A204.1 (cell line): ENCODE results near the gene SLC2A2.

Experiments
- FAIRE-seq: peaks from 2 replicates; lab custom pipeline; 2012; peaks lifted over from hg19 to GRCh38; lab: Jason Lieb, UNC

Gene SLC2A2

GRCh38 chr3:171026597-171027293 lies at the start of gene SLC2A2:
TSS of gene SLC2A2 (minus strand) at chr3:171026720. CDS start at chr3:171026670, 50 bp downstream.
- FAIRE-seq, result no peak

- no peak for FAIRE-seq
These were observed 45.9 kb upstream of the SLC2A2 start for GRCh38 chr3:171072432-171072831.

- no peak for FAIRE-seq
These were observed 42.1 kb upstream of the SLC2A2 start for GRCh38 chr3:171068658-171069057.

GRCh38 chr3:171066206-171066605 lies 39.7 kb upstream of the SLC2A2 start:
- FAIRE-seq, result no peak

GRCh38 chr3:171065732-171066131 lies 39.2 kb upstream of the SLC2A2 start:
- no peak for FAIRE-seq

GRCh38 chr3:171064461-171064860 lies 37.9 kb upstream of the SLC2A2 start:
- FAIRE-seq, result no peak

GRCh38 chr3:171061749-171062148 lies 35.2 kb upstream of the SLC2A2 start:
- no peak for FAIRE-seq

GRCh38 chr3:171059978-171060377 lies 33.5 kb upstream of the SLC2A2 start:
- FAIRE-seq, result no peak

- no peak for FAIRE-seq
These were observed 32.5 kb upstream of the SLC2A2 start for GRCh38 chr3:171058873-171059603.

GRCh38 chr3:171058058-171058457 lies 31.5 kb upstream of the SLC2A2 start:
- no peak for FAIRE-seq

GRCh38 chr3:171057072-171057471 lies 30.6 kb upstream of the SLC2A2 start:
- no peak for FAIRE-seq

GRCh38 chr3:171056528-171056927 lies 30.0 kb upstream of the SLC2A2 start:
- FAIRE-seq, result no peak

GRCh38 chr3:171055336-171056178 lies 29.0 kb upstream of the SLC2A2 start:
- no peak for FAIRE-seq

- FAIRE-seq, result no peak
These were observed 28.4 kb upstream of the SLC2A2 start for GRCh38 chr3:171054921-171055320.

- FAIRE-seq, result no peak
These were observed 27.7 kb upstream of the SLC2A2 start for GRCh38 chr3:171054231-171054630.

GRCh38 chr3:171049861-171050444 lies 23.4 kb upstream of the SLC2A2 start:
- FAIRE-seq, result no peak

- no peak for FAIRE-seq
These were observed 20.2 kb upstream of the SLC2A2 start for GRCh38 chr3:171046760-171047159.

GRCh38 chr3:171044835-171045793 lies 18.6 kb upstream of the SLC2A2 start:
- FAIRE-seq, result no peak

GRCh38 chr3:171044384-171044783 lies 17.9 kb upstream of the SLC2A2 start:
- no peak for FAIRE-seq

GRCh38 chr3:171039674-171040073 lies 13.2 kb upstream of the SLC2A2 start:
- no peak for FAIRE-seq

- no peak for FAIRE-seq
These were observed 11.8 kb upstream of the SLC2A2 start for GRCh38 chr3:171038342-171038741.
